Pons (tissue), 1 donor: ENCODE measurements around the gene PCDH7.

ENCODE experiments used
- DNase-seq: peaks from one replicate; pipeline ENCODE4 v3.0.0-alpha.2; 2016; ENCODE audit warnings: low spot score

The PCDH7 gene

DNA sequence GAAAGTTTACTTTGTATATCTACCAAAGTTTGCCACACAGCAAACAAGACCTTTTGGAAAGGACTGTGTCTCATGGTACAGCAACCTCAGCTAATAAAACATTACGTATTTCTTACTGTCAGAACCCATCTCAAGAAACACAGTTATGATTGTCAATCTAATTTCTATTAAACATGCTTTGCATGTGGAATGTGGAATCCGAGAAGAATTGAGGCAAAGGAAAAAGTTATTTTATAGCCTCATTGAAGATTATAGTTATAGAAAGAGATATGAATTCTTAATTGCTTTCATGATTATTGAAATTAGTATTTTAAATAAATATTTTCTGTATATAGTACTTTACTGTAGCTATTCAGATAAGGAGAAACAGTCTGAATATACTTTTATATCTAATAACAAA, 5.4 kb downstream of the PCDH7 start:
- DNase-seq, result no peak

DNA sequence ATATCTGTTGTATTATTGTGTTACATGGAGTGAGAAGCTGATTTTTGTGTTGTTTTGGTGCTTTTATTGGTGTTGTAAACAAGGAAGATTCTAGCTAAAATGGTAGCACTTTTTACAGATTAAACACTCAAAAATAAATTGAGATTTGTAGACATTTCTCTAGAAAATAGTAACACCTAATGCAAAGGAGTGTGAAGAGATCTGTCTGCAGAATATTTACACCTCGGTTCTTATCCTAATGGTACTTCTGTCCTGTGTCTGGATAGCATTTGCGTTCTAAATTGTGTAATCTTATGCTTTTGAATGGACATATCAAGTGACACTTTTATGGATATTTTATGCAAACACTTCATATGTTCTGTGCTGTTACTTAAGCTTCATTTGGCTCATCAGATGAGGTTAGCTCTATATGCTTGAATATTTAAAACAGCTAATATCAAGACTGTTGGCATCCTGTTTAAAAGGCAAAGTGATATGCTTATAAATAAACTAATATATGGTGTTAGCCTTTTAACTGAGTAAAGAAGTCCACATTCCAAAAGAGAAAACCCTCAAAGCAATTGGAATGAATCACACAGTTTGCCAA, 6.0 kb downstream of the PCDH7 start:
- DNase-seq, result no peak

DNA sequence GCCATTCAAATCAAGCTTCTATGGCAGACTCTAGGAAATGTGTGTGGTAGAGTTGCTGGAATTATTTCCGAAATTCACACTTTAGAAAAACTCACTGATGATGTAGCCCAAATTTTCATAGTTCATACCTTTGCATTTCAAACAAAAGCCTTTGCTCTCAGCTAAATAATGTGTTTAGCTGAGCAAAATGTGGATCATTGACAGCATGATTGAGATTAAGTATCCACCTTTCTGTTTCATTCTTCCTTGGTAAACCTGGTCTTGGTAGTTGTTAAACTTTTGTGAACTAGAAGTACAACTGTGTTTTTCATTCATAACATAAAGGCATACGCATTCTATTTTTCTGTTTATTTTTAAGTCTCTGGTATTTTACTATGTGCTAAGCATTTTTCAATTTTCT, 7.2 kb downstream of the PCDH7 start:
- DNase-seq, result no peak

DNA sequence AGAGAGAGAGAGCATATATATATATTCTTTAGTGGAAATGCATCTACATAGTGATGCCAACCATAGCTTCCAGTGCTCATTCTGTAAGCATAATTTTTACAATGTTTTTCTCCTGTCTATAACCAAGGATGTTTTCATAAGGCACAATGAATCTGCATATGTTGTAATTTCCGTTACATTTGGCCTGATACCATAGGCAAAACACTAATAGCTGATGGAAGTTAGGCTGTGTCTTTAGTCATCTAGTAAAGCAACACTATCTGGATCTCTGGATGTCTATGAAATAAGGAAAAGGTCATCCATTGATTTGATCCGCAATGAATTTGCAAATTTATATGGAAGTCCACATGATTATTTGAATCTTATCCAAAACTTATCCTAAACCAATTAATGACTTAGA, 8.1 kb downstream of the PCDH7 start:
- no peak for DNase-seq

DNA sequence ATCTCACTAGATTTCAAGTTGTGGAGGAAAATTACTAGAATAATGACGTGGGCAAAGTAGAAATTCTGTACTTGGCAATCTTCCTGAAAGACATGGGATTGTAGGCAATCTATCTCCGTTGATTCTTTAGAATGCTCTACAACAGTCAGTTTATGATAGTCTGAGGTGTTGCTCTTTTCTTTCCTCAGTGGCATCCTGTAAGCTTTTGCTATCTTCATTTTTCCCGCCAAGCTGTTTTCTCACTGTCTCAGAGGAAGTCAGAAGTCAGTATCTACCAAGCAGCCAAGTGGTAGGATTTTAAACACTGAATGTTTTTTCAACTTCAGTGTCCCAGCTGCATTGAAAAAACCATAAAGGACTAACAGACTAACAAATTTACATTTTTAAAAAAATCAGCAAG, 23.7 kb downstream of the PCDH7 start:
- DNase-seq, result no peak

DNA sequence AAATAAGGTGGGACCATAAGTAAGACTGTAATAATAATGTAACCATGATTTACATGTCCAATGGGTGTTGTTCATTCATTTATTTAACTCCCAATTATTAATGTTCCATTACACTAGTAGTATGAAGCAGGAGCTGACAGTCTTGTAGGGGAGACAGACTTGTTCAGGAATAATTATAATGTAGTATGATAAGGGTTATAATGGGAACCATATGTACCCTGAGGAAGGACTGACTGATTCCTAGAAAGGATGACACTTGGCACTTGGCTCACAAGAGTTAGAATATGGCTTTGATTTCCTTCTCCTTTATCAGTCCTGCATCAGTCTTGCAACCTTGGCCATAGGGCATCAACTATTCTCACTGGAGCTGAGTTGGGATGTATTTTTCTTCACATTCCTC, 24.2 kb downstream of the PCDH7 start:
- no peak for DNase-seq

DNA sequence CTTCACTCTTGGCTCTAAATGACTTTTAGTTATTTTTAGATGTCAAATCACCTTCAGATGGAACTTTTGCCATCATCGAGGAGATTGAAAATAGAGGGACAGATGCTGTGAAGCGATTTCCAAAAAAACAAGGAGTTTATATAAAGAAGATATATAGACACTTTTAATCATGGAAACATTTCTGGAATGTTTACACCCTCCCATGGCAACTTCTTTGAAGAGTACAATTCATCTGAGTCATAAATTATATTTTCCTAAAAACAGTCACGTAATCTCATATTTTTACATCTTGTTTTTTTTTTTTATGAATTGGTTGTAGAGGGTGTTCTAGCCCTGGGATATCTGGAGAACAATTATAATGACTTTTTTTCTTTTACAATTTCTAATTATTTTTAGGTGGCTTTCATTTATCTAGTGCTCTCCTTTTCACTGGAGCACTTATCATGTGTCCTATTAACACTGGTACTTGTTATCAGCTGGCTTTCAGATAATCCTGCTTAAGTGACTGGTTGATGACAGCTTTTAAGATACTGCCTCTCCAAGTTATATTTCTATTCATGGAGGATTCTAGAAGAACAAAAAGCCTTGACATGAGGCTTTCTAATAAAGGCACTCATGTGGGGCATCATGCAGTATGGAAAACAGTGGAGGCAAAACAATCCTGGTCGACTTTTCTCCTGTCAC, 24.9 kb downstream of the PCDH7 start:
- DNase-seq, result no peak

DNA sequence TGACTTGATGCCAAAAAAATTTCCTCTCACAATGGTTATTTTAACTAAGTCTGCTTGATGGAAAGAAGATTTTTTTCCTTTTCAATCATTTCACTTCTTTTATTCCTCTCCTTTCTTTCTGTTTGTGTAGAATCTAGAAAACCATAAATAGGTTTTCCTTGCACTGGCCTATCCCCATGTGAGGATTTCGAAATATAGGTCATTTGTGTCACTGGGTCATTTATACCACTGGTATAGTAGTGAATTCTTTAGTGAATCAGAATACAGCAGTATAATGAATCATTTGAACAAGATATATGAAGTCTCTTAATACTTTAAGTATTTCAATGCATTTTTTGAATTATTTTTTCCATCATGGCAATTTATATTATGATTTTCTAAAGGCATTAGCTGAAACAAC, 26.6 kb downstream of the PCDH7 start:
- DNase-seq, result no peak

DNA sequence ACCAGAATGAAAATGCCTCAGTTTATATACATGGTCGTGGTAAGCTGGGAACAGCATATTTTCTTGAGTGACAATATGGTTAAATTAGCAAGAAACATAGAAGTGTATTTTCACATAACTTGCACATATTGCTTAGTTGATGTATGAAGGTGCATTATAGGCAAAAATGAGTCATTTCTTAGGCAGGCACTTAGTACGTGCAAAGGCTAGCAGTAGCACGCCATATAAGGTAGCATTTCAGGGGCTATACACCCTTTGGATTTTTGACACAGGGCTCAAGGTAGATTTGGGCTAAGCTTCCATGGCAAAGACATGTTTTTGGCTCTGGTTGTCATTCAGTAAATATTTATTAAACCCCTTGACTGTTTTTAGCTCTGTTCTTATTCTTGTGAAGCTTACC, 33.1 kb downstream of the PCDH7 start:
- DNase-seq, result no peak

DNA sequence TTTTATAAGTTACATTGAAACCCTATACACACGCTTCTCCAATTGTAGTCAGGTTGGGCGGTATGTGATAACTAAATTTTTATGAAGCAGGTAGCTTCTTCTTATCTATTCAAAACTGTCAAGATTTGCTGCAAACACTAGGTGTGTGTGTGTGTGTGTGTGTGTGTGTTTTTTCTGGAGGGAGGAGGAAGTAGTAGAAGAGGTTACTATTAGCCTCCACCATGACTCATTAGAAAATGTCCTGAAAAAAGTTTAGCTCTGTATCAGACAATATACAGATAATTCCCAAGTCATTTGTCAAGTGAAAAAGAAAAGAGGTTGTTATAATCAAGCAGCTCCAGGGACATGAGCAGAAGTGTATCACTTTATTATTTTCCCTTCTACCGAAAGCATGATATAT, 33.9 kb downstream of the PCDH7 start:
- DNase-seq, result no peak

DNA sequence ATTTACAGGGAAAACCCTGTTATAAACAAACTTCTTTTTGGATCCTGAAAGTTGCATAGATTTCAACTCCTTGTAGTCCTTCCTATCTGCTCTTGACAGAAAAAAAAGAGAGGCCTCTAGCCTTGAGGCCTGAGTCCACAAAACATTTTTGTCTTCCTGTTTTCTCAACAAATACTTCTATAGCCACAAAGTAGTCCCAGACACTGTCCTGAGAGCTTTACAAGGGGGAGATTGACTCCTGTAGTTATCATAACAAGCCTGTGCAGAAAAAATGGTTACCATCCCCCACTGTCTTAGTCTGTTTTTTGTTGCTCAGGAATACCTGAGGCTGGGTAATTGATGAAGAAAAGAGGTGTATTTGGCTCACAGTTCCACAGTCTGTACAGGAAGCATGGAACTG, 35.2 kb downstream of the PCDH7 start:
- no peak for DNase-seq

DNA sequence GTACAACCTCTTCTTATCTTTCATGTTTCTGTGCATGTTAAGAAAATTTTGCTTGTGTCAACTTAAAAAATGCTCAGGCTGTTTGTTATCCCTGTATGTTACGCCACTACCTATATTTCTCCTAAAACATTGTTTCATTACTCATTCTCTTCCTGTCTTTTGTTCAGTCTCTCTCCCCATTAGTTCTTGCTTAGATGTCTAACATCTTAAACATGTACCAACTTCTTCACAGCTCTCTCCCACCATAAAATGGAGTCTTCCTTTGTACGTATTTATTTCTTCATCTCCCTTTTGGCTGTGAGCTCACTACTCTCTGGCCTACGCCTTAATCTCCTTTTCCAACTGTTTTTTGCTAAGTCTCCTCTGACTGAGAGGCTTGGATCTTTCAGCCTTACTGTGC, 36.4 kb downstream of the PCDH7 start:
- no peak for DNase-seq

DNA sequence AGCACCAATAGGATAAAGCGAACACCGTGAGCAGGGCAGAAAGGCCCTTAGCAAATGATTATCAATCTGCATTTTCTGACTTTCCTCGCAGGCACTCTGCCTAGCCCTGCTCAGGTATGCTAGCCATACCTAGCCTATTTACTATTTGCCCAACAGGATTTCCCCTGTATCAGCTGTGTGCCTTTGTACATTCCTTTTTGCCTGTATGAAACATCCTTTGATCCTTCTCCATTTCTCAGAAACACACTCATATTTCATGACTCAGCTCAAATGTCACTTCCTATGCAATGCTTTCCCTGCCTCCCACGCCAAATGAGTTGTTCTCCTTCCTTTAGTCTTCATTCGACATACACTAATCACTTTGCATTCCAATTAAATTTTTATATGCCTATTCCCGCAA, 37.2 kb downstream of the PCDH7 start:
- DNase-seq, result no peak

DNA sequence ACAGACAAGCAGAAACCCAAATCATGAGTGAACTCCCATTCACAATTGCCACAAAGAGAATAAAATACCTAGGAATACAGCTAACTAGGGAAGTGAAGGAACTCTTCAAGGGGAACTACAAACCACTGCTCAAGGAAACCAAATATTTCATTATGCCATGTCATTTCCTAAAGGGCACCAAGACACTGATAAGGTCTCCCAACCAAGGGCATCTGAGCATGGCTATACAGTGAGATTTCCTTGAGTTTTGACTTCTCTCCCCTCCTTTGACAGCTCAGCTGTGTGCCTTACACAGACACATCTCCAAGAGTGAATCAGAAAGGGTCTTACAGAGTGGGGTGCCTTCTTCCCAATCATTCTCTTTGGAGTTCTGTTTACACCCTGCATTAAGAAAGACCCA, 40.4 kb downstream of the PCDH7 start:
- no peak for DNase-seq

DNA sequence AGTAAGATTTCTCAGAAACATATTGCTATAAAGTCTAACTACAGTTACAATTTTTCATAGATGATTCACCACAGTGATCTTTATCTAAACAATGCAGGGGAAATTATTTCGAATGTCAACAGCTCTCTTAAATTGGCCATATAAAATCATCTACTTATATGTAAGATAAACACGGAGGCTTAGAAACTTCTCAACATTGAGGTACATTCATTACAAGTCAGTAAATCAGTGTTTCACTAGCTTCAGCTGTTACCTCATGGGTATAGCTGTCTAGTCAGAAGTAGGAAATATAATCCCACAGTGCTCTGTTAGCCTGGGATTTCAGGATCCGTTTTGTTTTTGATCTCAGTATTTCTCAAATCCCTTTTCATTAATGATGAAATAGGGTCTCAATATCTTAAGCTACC, 43.2 kb downstream of the PCDH7 start:
- no peak for DNase-seq

DNA sequence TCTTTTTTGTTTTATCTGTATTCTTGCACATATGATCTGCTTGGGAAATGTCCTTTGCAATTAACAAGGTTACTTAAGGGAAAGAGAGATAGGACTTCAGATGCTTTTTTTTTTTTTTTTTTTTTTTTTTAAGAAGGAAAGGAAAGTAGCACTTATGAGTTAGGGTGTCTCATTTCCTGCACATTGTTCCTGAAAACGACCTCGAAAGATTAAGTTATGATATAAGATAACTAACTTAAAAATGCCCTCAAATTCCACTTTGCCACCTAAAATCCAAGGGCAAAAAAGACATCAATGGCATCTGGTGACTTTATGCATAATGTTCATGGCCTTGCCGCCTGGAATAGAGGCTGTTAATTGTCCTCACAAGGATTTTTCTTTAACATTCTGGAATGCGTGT, 44.9 kb downstream of the PCDH7 start:
- DNase-seq, result no peak

DNA sequence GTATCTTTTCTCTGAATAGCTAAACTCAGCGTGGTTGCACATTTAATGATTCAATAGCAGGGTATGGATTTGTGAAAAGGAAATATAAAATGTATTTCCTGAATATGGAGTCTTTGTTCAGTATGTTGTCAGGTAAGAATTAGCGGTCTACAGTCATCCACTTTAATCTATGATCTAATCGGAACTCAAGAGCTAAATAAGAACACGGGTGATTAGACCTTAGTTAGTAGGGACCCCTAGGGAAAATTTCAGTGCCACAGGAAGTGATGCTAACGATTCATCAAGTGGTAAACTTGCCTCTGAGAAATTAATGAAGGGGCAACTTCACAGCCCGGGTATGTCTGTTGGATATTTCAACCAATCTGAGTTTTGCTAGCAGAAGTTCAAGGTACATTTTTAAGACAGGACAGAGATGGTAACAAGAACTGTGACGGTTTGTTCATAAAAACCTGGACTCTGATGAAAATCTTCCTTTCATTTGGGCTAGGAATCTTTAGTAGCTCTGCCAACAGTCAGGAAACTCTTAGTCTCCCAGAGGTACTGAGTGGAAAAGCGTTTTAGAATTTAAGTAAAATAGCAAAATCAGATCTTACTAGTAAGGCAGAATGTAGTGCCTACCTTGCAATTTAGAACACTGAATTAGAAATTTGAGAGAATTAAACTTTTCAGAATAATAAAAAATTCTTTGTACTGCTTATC, 47.1 kb downstream of the PCDH7 start:
- no peak for DNase-seq

DNA sequence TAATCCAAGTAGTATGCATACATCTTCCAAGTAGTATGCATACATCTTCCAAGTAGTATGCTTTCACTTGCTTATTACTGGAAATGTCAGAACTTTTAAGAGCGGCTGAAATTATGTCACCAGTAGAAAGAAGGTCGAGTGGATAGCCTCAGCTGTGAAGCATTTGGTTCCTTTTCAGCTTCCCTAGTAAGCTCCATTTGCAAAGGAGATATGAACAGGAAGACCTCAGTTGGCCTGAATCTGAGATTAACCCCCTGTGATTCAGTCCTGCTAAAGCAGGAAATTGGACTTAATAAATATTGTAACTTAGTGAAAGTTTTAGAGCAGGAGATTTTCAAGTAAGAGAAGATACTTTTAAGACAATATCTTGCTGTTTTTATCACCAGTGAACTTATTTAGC, 48.1 kb downstream of the PCDH7 start:
- no peak for DNase-seq

DNA sequence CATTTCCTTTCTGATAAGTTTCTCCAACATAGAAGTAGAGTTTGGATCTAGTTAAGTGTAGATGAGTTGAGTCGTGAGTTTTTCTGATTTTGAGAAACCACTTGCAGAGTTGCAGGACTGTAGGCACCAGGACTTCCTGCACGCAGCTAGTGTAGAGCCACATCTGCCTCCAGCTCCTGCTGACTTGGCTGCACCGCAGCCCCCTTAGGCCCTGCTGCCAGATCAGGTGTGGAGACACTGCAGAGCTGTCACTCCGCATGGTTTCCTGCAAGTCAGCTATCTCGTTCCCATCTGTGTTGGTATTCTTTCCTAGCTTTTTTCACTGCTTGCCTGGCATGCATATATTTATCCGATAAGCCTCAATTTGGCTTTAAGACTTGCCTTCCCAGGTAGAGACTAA, 48.9 kb downstream of the PCDH7 start:
- no peak for DNase-seq

DNA sequence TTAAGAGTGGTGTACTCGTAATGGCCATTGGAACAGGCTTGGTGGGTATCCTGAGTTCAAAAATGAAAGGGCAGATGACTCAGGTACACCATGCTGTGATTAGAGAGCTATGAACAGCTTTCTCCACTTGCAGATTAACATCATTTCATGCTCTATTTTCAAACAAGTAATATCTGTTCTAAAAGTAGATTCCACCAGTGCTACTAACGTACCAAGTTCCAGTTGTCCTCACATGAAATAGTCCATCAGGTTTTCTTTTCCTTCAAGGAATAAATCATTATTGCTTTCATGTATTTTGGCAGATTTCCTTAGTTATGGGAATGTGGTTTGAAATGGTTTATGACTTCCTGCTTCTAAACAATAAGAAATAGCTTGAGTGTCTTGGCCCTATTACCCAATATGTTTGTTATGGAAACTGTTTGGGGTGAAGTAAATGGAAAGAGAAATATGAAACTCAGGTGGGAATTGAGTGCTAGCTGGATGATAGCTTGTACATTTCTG, 49.9 kb downstream of the PCDH7 start:
- DNase-seq, result no peak

DNA sequence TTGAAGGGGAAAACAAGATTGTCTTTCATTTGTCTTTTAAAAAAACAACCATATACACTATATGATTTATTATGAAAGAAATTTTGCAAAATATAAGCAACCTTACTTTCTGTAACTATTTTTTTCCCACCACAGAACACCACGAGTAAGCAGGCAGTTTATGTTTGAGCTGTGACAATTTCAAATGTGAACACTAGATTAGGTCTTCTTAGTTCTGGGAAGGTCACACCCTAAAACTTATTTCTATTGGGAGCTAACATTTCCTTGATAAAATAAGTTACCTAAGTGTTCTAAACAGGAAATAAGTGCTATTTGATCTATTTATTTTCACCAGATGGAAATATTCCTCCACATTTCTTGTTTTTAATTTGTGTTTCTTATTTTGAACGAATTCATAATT, 50.6 kb downstream of the PCDH7 start:
- DNase-seq, result no peak

DNA sequence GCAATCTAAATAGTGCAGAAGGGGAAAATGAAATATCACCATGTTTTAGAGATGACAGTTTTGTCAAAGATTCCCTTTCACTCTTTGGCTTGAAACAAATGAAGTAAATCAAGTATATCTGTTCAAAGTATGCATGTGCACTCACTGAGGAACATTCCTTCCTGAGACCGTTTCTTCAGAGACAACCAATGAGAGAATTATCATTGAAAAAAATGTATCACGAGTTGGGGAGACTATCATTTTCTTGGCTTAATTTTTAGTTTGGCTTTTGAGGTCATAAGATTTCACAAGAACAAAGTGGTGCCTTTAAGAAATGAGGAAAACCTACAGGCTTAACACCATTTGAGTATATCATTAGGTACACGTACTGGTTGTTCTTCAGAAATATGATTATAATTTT, 56.3 kb downstream of the PCDH7 start:
- no peak for DNase-seq

DNA sequence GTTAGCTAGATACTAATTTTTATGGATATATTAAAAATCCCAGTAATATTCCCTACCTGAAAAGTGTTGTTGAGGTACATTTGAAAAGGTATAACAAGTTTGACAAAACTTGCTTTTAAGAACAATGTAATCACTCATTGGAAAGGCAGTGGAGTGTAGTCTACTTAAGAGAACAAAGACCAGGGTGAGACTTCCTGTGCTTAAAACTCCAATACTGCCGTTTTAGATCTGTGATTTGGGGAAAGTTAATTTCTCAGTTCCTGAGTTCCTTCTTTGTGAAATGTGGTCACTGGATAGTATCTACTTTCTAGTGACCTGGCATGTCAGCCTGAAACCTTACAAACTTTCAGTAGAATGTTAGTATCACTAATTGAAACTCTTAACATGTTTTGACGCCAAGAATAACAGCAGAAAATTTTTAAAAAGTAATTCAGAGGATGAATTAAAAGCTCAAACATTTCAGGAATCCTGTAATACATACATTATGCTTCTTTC, 56.8 kb downstream of the PCDH7 start:
- no peak for DNase-seq
